Mesenchymal stem cell (in vitro differentiated cells and primary cell): ENCODE data around the gene EHF.

ENCODE experiments used
- DNase-seq: peaks from one replicate; pipeline ENCODE4 v3.0.0-alpha.2; 2013
- H2AFZ ChIP-seq: one replicate; pipeline ENCODE4 v1.6.1; 2013; ENCODE audit warnings: low read depth, mild to moderate bottlenecking, control low read depth, inconsistent platforms, low read length, moderate library complexity
- H2AK5ac ChIP-seq: 2 replicates; pipeline ENCODE4 v1.6.1; 2013; ENCODE audit warnings: low read length, moderate library complexity, mild to moderate bottlenecking, inconsistent platforms; ENCODE audit not compliant: severe bottlenecking
- H2BK120ac ChIP-seq: one replicate; pipeline ENCODE4 v1.6.1; 2013; ENCODE audit warnings: low read depth, mild to moderate bottlenecking, inconsistent platforms, low read length, moderate library complexity
- H2BK12ac ChIP-seq, 2 experiments: one replicate each; pipeline ENCODE4 v1.6.1; 2013; ENCODE audit warnings: inconsistent platforms in 2 of 2, low read length in 2 of 2, mild to moderate bottlenecking in 2 of 2, moderate library complexity in 2 of 2, control low read depth in 1 of 2
- H2BK15ac ChIP-seq: one replicate; pipeline ENCODE4 v1.6.1; 2013; ENCODE audit warnings: mild to moderate bottlenecking, low read depth, inconsistent platforms; ENCODE audit not compliant: poor library complexity, severe bottlenecking
- H2BK5ac ChIP-seq: 2 replicates; pipeline ENCODE4 v1.6.1; 2013; ENCODE audit warnings: low read depth, mild to moderate bottlenecking, low read length, control low read depth, inconsistent platforms; ENCODE audit not compliant: poor library complexity, severe bottlenecking
- H3K14ac ChIP-seq, 2 experiments: one replicate each; pipeline ENCODE4 v1.6.1; 2013; ENCODE audit warnings: inconsistent platforms in 2 of 2, low read length in 2 of 2, control low read depth in 1 of 2, mild to moderate bottlenecking in 1 of 2, moderate library complexity in 1 of 2
- H3K18ac ChIP-seq, 2 experiments: one replicate each; pipeline ENCODE4 v1.6.1; 2013; ENCODE audit warnings: inconsistent platforms in 2 of 2, low read length in 2 of 2, control low read depth in 1 of 2, low read depth in 1 of 2, mild to moderate bottlenecking in 1 of 2
- H3K23ac ChIP-seq, 2 experiments: one replicate each; pipeline ENCODE4 v1.6.1; 2013; ENCODE audit warnings: inconsistent platforms in 2 of 2, low read length in 2 of 2, mild to moderate bottlenecking in 2 of 2, moderate library complexity in 2 of 2, control low read depth in 1 of 2
- H3K27ac ChIP-seq: 2 replicates; pipeline ENCODE4 v1.5.1; 2013; ENCODE audit warnings: mild to moderate bottlenecking, moderate library complexity, low read length, control low read depth, inconsistent platforms; ENCODE audit not compliant: poor library complexity, severe bottlenecking
- H3K27me3 ChIP-seq, 2 experiments: 2 replicates each; pipeline versions ENCODE4 v1.6.1 to v1.7.0; 2013; ENCODE audit warnings: low read length in 2 of 2, mild to moderate bottlenecking in 2 of 2, moderate library complexity in 2 of 2, control low read depth in 1 of 2, inconsistent platforms in 1 of 2; ENCODE audit not compliant: control insufficient read depth in 1 of 2, insufficient read depth in 1 of 2
- H3K36me3 ChIP-seq, 2 experiments: 2 replicates each; pipeline versions ENCODE4 v1.6.1 to v1.7.0; 2013; ENCODE audit warnings: low read length in 2 of 2, control low read depth in 1 of 2, inconsistent platforms in 1 of 2, low read depth in 1 of 2, mild to moderate bottlenecking in 1 of 2; ENCODE audit not compliant: insufficient read depth in 2 of 2, control insufficient read depth in 1 of 2
- H3K4ac ChIP-seq, 2 experiments: one replicate each; pipeline ENCODE4 v1.6.1; 2013; ENCODE audit warnings: inconsistent platforms in 2 of 2, low read length in 2 of 2, mild to moderate bottlenecking in 2 of 2, moderate library complexity in 2 of 2, control low read depth in 1 of 2, low read depth in 1 of 2
- H3K4me1 ChIP-seq: 2 replicates; pipeline ENCODE4 v1.6.1; 2013; ENCODE audit warnings: low read depth, low read length, control low read depth; ENCODE audit not compliant: control insufficient read depth, insufficient read depth
- H3K4me2 ChIP-seq: 2 replicates; pipeline ENCODE4 v1.6.1; 2013; ENCODE audit warnings: low read length, mild to moderate bottlenecking, inconsistent platforms; ENCODE audit not compliant: poor library complexity, severe bottlenecking
- H3K4me3 ChIP-seq, 2 experiments: 2 replicates each; pipeline versions ENCODE4 v1.5.1 to v1.7.0; 2013; ENCODE audit warnings: low read length in 2 of 2, mild to moderate bottlenecking in 2 of 2, control low read depth in 1 of 2, low read depth in 1 of 2; ENCODE audit not compliant: insufficient read depth in 1 of 2
- H3K79me1 ChIP-seq: replicated peaks from 2 replicates; pipeline ENCODE4 v1.6.1; 2013; ENCODE audit warnings: mild to moderate bottlenecking, control low read depth, low read length, inconsistent platforms; ENCODE audit not compliant: poor library complexity, severe bottlenecking
- H3K9ac ChIP-seq: 2 replicates; pipeline ENCODE4 v1.7.0; 2013; ENCODE audit warnings: mild to moderate bottlenecking, low read length, moderate library complexity
- H3K9me3 ChIP-seq: 2 replicates; pipeline ENCODE4 v1.7.0; 2013; ENCODE audit warnings: mild to moderate bottlenecking, low read length; ENCODE audit not compliant: control insufficient read depth
- H4K8ac ChIP-seq: one replicate; pipeline ENCODE4 v1.6.1; 2013; ENCODE audit warnings: inconsistent platforms, mild to moderate bottlenecking, low read length, moderate library complexity
- H4K91ac ChIP-seq: one replicate; pipeline ENCODE4 v1.6.1; 2013; ENCODE audit warnings: mild to moderate bottlenecking, low read length, inconsistent platforms
- WGBS: methylation state at CpG from one replicate; pipeline ENCODE4 v1.1.7; 2013; ENCODE audit warnings: mixed read lengths; 5-methylcytosine and 5-hydroxymethylcytosine counted together

EHF gene

GRCh38 chr11:34629711-34630110 is 8.8 kb downstream of the EHF start:
- Histone ChIP-seq H3K4me3 (no peak overlapping the region), H3K36me3 (no peaks in the 10 kb centered on the region), H3K9ac (no peak overlapping the region), H4K8ac (no peak overlapping the region), H3K79me1 (no peaks in the 10 kb centered on the region), H3K4me1 (peaks cover 7% of the 10 kb centered on the region), H2AK5ac (no peak overlapping the region), H2AFZ (no peak overlapping the region), H3K9me3 (no peaks in the 10 kb centered on the region), H3K14ac (no peak overlapping the region), H3K23ac (no peak overlapping the region), H2BK120ac (no peak overlapping the region), H2BK5ac (no peak overlapping the region), H3K18ac (no peak overlapping the region), H3K4me2 (no peak overlapping the region), H3K27ac (no peak overlapping the region), H3K27me3 (peaks cover 0 to 7% of the 10 kb centered on the region in 2 experiments), H4K91ac (no peak overlapping the region), H2BK12ac (no peak overlapping the region), H2BK15ac (no peak overlapping the region), H3K4ac (no peak overlapping the region)
- no peak for DNase-seq

DNA sequence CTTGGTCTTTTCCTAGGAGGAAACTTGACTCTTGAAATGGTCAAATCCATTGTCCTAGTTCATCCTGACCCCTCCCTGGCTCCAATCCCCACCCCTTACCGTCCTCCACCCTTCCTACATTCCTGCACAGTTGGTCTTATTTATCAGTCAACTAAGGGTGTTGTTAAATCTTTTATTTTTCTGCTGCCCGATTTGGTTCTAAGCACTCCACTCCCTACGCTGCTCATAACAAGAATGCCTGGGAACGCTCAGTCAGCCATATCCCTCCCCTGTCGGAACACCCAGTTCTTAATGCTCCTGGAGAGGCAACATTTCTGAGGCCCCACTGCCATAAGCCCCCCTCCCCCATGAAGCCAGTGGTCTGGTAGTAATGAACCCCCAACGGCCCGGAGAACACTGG is 9.7 kb downstream of the EHF start:
- H3K36me3 ChIP-seq: no peaks in the 10 kb centered on the region
- no peak overlapping the region for H3K4me2 ChIP-seq
- no peak overlapping the region for H2BK5ac ChIP-seq
- no peak overlapping the region for H3K27ac ChIP-seq
- peaks cover 7% of the 10 kb centered on the region for H3K4me1 ChIP-seq
- no peak overlapping the region for H3K23ac ChIP-seq
- no peak overlapping the region for H3K4me3 ChIP-seq
- DNase-seq: no peak
- H2BK120ac ChIP-seq: no peak overlapping the region
- H3K9ac ChIP-seq: no peak overlapping the region
- no peak overlapping the region for H4K91ac ChIP-seq
- no peaks in the 10 kb centered on the region for H3K79me1 ChIP-seq
- H3K18ac ChIP-seq: no peak overlapping the region
- no peaks in the 10 kb centered on the region for H3K27me3 ChIP-seq
- H2BK12ac ChIP-seq: no peak overlapping the region
- 94% methylated on average over 5 of the region's 7 CpGs for WGBS
- no peak overlapping the region for H3K14ac ChIP-seq
- no peak overlapping the region for H2AK5ac ChIP-seq
- no peak overlapping the region for H3K4ac ChIP-seq
- no peak overlapping the region for H4K8ac ChIP-seq
- no peak overlapping the region for H2AFZ ChIP-seq
- H2BK15ac ChIP-seq: no peak overlapping the region
- H3K9me3 ChIP-seq: no peaks in the 10 kb centered on the region

DNA sequence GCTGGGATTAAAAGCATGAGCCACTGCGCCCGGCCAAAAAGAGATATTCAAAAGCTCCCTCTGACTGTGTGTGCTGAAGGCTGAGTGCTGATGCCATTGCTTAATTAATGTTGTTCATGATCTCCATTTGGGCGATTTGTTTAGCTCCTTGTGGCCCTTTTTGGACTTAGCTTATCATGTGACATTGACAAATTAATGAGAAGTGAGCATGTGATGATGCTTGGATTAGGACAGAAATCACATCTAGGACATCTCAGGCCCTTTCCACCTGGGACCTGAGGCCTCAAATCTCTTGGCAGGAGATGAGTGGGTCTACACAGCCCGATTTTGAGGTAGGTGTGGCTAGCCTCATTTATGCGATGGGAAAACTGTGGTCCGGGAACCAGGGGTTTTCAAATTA is 10.4 kb downstream of the EHF start:
- no peak overlapping the region for H2BK12ac ChIP-seq
- no peak overlapping the region for H4K91ac ChIP-seq
- 97% methylated on average over 6 of the region's 6 CpGs for WGBS
- H3K18ac ChIP-seq: no peak overlapping the region
- DNase-seq: no peak
- H3K14ac ChIP-seq: no peak overlapping the region
- H2AK5ac ChIP-seq: no peak overlapping the region
- H3K4ac ChIP-seq: no peak overlapping the region
- H3K27ac ChIP-seq: no peak overlapping the region
- no peak overlapping the region for H2AFZ ChIP-seq
- no peaks in the 10 kb centered on the region for H3K79me1 ChIP-seq
- H2BK120ac ChIP-seq: no peak overlapping the region
- H3K36me3 ChIP-seq: no peaks in the 10 kb centered on the region
- H3K23ac ChIP-seq: no peak overlapping the region
- H3K9ac ChIP-seq: no peak overlapping the region
- H3K27me3 ChIP-seq: no peaks in the 10 kb centered on the region
- H3K4me3 ChIP-seq: no peak overlapping the region
- no peak overlapping the region for H2BK5ac ChIP-seq
- no peak overlapping the region for H3K4me2 ChIP-seq
- H2BK15ac ChIP-seq: no peak overlapping the region
- no peak overlapping the region for H4K8ac ChIP-seq
- H3K4me1 ChIP-seq: peaks cover 7% of the 10 kb centered on the region
- H3K9me3 ChIP-seq: no peaks in the 10 kb centered on the region

DNA sequence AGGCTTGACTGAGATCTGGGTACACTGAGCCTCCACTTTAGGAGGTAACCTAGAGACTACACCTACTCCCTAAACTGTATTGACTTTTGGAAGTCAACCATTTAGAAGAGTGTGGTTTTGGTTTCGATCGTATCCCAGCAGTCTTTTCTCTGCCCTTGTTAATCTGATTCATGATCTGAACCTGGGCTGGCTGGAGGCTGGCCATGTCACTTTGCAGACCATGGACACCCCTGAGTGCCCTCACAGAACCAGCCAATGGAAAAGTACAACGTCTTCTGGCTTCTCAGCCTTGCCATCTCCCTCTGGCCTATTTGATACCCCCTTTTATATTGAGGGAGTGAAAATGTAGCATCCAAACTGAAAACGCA is 10.8 kb downstream of the EHF start:
- Histone ChIP-seq H3K4me1 (peaks cover 7% of the 10 kb centered on the region), H2BK15ac (no peak overlapping the region), H3K14ac (no peak overlapping the region), H2BK12ac (no peak overlapping the region), H3K9ac (no peak overlapping the region), H4K8ac (no peak overlapping the region), H2AK5ac (no peak overlapping the region), H2BK5ac (no peak overlapping the region), H3K4me3 (no peak overlapping the region), H3K27me3 (no peaks in the 10 kb centered on the region), H2AFZ (no peak overlapping the region), H3K18ac (no peak overlapping the region), H2BK120ac (no peak overlapping the region), H4K91ac (no peak overlapping the region), H3K27ac (no peak overlapping the region), H3K4me2 (no peak overlapping the region), H3K23ac (no peak overlapping the region), H3K36me3 (no peaks in the 10 kb centered on the region), H3K4ac (no peak overlapping the region), H3K79me1 (no peaks in the 10 kb centered on the region), H3K9me3 (no peaks in the 10 kb centered on the region)
- no peak for DNase-seq
- WGBS: 98% methylated on average over 3 of the region's 4 CpGs
